ENCODE data around the gene UBTF. TPM values are rescaled to one million over a fixed set of nuclear protein-coding genes. Genes with fewer than 3 reads are reported as not detected.

The UBTF gene
- total and polyA plus RNA-seq, 2 of the 4 experiments (the other 2 are of a cell fraction) = 29.7 to 42.1 TPM

DNA sequence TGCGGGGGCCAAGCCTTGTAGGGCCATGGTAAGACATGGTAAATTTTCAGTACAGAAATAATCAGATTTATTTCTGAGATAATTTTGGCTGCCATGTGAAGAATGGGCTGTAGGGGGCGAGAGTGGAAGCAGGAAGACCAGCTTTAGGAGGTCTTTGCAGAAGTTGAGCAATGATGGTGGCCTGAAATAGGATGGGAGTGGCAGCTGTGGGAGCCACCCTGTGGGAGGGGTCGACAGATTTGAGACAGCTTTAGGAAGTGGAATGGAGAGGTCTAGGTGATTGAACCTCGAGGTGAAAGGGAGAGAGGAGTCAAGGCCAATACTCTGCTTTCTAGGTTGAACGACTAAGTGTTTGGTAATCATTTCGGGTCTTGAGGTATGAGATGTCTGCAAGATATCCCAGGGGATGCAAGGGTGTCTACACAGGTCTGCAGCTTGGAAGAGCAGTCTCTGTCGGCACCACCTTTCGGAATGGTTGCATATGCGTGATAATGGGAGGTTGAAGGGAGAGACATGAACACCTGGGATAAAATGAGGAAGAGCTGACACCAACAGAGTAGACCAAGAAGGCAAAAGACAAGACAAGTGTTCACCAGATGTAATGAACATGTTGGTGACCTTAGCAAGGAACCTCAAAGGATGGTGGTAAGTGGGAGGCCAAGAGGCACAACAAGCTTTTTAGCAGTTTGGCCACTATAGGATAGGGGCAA is 15.6 kb downstream of the UBTF start:
- no peak overlapping the region for H2BK15ac ChIP-seq (ENCODE audit: low read depth, low read length)
- no peaks in the 10 kb centered on the region for H3K9me3 ChIP-seq (ENCODE audit: control insufficient read depth, insufficient read depth, low read length)
- BruUV-seq (replicated peaks) = no TSS peak
- H3K79me1 ChIP-seq (ENCODE audit: low read depth in 1 of 2, low read length in 2 of 2) = peaks cover 8 to 44% of the 10 kb centered on the region in 2 experiments; a peak in 3 of 4 replicates
- POLR2A ChIA-PET (ENCODE audit: unreplicated experiment) = no interaction called here
- 0 out of 4 replicates have a peak overlapping the region, but pooled peaks of 1 of the 2 experiments have one; percentile 29 for H4K8ac ChIP-seq (ENCODE audit: low read depth in 2 of 2, low read length in 2 of 2)
- H2BK120ac ChIP-seq (ENCODE audit: low read depth, low read length) = no peak overlapping the region
- H4K91ac ChIP-seq (ENCODE audit: insufficient read depth, low read depth, low read length) = no peak overlapping the region
- H4K20me1 ChIP-seq (ENCODE audit: insufficient read depth, low read length) = peaks cover 16% of the 10 kb centered on the region; the same call in 1 of the 2 replicates
- H3K9me1 ChIP-seq (ENCODE audit: insufficient read depth, low read length) = peaks cover 26% of the 10 kb centered on the region
- H2AFZ ChIP-seq (replicated peaks; ENCODE audit: low read length, poor library complexity) = peak overlapping the region; percentile 67
- H2BK5ac ChIP-seq (ENCODE audit: low read depth, low read length, poor library complexity, severe bottlenecking) = peak overlapping the region; percentile 4
- CTCF ChIA-PET = interaction anchor here (0.9 kb wide), 1 partner anchor 159 kb away, joined by 3 read pairs; no protein-coding TSS in a partner anchor
- in situ Hi-C loops (cut with MboI; ENCODE audit: low sequenced_read_pairs) = loop anchor here (25.0 kb wide), 2 partner anchors 308 to 433 kb away; partner anchors contain the start of gene GPATCH8
- H4K5ac ChIP-seq (ENCODE audit: low read depth, low read length) = 0 out of 2 replicates have a peak overlapping the region, but pooled peaks have one; percentile 10
- ATAC-seq (ENCODE audit: low read depth) = no peak
- dilution Hi-C loops (cut with HindIII; ENCODE audit: low sequenced_read_pairs, unreplicated experiment) = no loop called here
- H2AK5ac ChIP-seq (ENCODE audit: low read depth, low read length) = peak overlapping the region; percentile 71
- H3K4me1 ChIP-seq (ENCODE audit: control insufficient read depth, insufficient read depth, low read length) = peaks cover 19% of the 10 kb centered on the region
- intact Hi-C loops (cut with micrococcal nuclease) = loop anchor here (5.0 kb wide), 3 partner anchors 123 to 318 kb away; partner anchors contain the start of gene GRN
- no peak overlapping the region for H3K4me2 ChIP-seq (ENCODE audit: low read depth, low read length)
- no peak overlapping the region for H3K27ac ChIP-seq (ENCODE audit: insufficient read depth, low read length)
- H3K36me3 ChIP-seq (ENCODE audit: control insufficient read depth, insufficient read depth, low read length) = peaks cover 22% of the 10 kb centered on the region
- WGBS, 2 experiments (ENCODE audit: extremely low coverage in 2 of 2, insufficient read length in 1 of 2) = 49% methylated on average over 7 of the region's 9 CpGs; no CpG with 5 or more reads in 1 of the 2 experiments
- peak overlapping the region; percentile 20; the same call in 1 of the 2 replicates for H3K4ac ChIP-seq (ENCODE audit: low read depth, low read length)
- no peak overlapping the region; the same call in 1 of the 2 replicates for H3K23ac ChIP-seq (ENCODE audit: low read depth, low read length)
- H3K14ac ChIP-seq (replicated peaks; ENCODE audit: low read depth, low read length) = 0 out of 2 replicates have a peak overlapping the region, but pooled peaks have one; percentile 17
- no peak overlapping the region for H3K56ac ChIP-seq (ENCODE audit: extremely low read depth, insufficient read depth, low read length)
- no peaks in the 10 kb centered on the region for H3K27me3 ChIP-seq (ENCODE audit: control insufficient read depth, insufficient read depth, low read length)
- no peak overlapping the region for H3K18ac ChIP-seq (ENCODE audit: low read depth, low read length)
- no peak for TF ChIP-seq POLR2A (IDR thresholded peaks at IDR 0.05; ENCODE audit: low read depth, low read length)
- TF ChIP-seq SMC3 (IDR thresholded peaks at IDR 0.05; ENCODE audit: low read depth, low read length) = peak; percentile 30; the same call in 1 of the 2 replicates
- peak; percentile 49; the same call in 1 of the 2 replicates for TF ChIP-seq RAD21 (IDR thresholded peaks at IDR 0.05; ENCODE audit: low read length)
- no peak for TF ChIP-seq MAZ (IDR thresholded peaks at IDR 0.05; ENCODE audit: borderline replicate concordance, low read depth, low read length)
- TF ChIP-seq MXI1 (IDR thresholded peaks at IDR 0.05; ENCODE audit: borderline replicate concordance, low read depth, low read length) = no peak
- peak; percentile 87 for TF ChIP-seq CEBPB (IDR thresholded peaks at IDR 0.05; ENCODE audit: low read depth, low read length)
- TF ChIP-seq BHLHE40 (IDR thresholded peaks at IDR 0.05; ENCODE audit: low read depth, low read length) = no peak
- no peak for TF ChIP-seq MAFK (IDR thresholded peaks at IDR 0.05; ENCODE audit: low read depth, low read length)
- TF ChIP-seq, protein P1, sequence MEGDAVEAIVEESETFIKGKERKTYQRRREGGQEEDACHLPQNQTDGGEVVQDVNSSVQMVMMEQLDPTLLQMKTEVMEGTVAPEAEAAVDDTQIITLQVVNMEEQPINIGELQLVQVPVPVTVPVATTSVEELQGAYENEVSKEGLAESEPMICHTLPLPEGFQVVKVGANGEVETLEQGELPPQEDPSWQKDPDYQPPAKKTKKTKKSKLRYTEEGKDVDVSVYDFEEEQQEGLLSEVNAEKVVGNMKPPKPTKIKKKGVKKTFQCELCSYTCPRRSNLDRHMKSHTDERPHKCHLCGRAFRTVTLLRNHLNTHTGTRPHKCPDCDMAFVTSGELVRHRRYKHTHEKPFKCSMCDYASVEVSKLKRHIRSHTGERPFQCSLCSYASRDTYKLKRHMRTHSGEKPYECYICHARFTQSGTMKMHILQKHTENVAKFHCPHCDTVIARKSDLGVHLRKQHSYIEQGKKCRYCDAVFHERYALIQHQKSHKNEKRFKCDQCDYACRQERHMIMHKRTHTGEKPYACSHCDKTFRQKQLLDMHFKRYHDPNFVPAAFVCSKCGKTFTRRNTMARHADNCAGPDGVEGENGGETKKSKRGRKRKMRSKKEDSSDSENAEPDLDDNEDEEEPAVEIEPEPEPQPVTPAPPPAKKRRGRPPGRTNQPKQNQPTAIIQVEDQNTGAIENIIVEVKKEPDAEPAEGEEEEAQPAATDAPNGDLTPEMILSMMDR (conservative IDR thresholded peaks at IDR 0.05; ENCODE audit: low read depth, low read length) = peak; percentile 66
- no peak for TF ChIP-seq FOS (IDR thresholded peaks at IDR 0.05; ENCODE audit: low read depth, low read length)
- TF ChIP-seq, protein P2, sequence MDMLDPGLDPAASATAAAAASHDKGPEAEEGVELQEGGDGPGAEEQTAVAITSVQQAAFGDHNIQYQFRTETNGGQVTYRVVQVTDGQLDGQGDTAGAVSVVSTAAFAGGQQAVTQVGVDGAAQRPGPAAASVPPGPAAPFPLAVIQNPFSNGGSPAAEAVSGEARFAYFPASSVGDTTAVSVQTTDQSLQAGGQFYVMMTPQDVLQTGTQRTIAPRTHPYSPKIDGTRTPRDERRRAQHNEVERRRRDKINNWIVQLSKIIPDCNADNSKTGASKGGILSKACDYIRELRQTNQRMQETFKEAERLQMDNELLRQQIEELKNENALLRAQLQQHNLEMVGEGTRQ (IDR thresholded peaks at IDR 0.05; ENCODE audit: low read depth, low read length) = no peak
- H3K4me3 ChIP-seq (ENCODE audit: insufficient read depth, low read depth, low read length) = no peak overlapping the region
- no peak overlapping the region for H2AK9ac ChIP-seq (replicated peaks; ENCODE audit: low read depth, low read length, poor library complexity)
- H3K9ac ChIP-seq (ENCODE audit: low read depth, low read length) = no peak overlapping the region
- no peak overlapping the region for H2BK20ac ChIP-seq (ENCODE audit: low read depth, low read length)
- peak; percentile 31 for DNase-seq

All from IMR-90 (cell line).